Stimulated activated CD4-positive, alpha-beta T cell treated with anti-CD3 and anti-CD28 coated beads, Interleukin-2, amount 100 ng/mL, for 4 hours (primary cell): Measurements from ENCODE around the gene AVEN.
A peak's percentile ranks its signal among the peaks of the same experiment; 100 is the strongest.
"Not testable (repeated sequence)": the region's sequence is repeated elsewhere in the genome, so short reads cannot be mapped to it uniquely, and the experiment has no call there.

Experiments
- DNase-seq: peaks from one replicate; pipeline ENCODE4 v3.0.0-alpha.2; 2020; ENCODE audit warnings: low read depth

Gene AVEN

DNA sequence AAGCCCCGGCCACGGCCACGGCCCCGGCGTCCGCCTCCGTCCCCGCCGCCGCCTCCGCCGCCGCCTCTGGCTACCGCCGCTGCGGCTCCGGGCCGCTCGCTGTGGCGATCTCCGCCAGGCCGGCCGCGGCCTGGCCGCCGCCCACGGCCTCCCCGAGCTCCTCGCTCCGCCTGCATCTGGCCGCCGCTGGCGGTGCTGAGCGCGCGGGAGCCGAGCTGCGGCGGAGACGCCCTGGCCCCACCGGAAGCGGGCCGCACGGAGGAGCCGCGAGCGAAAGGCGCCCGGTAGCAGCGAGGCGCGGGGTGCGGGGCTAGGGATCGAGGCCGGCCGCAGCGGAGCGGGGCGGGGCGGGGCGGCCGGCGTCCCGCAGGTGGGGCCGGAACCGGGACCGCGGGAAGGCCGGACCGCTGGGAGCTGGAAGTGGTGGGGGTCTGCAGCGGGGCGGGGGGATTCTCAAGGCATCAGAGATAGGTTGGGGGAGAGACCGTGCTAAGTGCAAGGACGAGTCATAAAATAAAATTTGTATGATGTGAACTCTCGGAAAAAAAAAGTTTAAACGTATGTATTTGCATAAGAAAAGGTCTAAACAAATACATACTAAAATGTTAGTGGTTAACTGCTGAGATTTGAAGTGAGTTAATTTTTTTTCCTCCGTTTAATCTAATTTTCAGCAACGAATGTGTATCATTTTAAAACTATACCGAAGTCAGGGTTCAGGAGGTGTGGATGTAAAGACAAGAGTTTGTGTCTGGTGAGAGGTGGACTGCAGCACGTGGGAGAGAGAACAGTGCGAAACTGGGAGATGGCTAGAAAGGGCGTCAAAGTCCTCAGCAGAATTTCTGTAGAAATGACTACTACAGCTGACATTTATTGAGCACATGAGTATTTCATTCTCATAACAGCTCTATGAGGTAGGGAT lies at the start of gene AVEN:
AVEN (minus strand) TSS at position 334 of the 919 bp plus-strand sequence; CDS start at position 176, 158 bp downstream.
- peak; percentile 40 for DNase-seq

DNA sequence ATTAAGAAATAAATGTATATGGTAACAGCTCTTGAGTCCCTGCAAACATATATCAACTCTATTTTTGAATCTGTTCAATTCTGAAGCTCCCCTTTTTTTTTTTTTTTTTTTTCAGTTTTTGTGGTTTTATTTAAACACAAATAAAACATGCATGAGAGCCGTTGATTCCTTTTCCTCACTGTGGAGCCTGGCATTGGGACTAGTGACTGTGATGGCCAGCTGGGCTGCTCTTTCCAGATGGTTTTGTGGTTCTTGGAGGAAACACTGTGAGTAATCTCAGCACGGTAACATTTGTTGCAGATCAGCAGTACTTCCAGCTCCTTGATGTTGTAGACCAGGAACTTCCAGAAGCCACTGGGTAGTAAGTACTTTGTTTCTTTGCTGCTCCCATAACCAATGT lies 46.7 kb upstream of the AVEN start:
- no peak for DNase-seq

DNA sequence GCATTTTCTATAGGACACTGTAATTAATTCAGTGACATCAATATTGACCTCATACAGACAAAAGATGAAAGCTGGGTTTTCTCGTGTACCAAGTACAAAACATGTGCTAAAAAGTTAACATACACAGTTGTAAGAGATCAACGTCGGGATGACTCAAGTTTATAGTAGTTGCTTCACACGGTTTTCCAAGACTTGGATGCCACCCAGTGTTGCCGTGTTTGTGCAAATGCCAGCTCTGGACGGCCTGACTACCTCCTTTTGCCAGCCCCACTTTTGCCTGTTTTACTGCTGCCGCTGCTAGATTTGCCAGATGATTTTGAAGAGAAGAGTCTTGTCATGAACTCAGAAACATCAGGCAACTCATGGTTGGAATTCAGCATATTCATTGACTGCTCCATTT lies 45.1 kb upstream of the AVEN start:
- DNase-seq = no peak

DNA sequence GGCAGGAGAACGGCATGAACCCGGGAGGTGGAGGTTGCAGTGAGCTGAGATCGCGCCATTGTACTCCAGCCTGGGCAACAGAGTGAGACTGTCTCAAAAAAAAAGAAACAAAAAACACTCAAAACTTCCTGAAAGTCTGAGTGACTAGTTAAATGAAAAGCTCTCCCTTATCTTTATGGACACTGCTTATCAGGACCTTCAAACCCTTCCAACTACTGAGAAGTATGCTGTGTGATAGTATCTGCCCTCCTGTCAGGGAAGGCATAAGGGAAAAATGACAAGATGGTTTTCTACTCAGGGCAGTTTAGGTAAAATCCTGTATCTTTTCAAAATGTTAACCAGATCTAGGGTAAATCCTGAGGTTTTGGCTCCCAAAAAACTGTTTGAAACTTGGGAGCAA lies 40.9 kb upstream of the AVEN start:
- DNase-seq = no peak

DNA sequence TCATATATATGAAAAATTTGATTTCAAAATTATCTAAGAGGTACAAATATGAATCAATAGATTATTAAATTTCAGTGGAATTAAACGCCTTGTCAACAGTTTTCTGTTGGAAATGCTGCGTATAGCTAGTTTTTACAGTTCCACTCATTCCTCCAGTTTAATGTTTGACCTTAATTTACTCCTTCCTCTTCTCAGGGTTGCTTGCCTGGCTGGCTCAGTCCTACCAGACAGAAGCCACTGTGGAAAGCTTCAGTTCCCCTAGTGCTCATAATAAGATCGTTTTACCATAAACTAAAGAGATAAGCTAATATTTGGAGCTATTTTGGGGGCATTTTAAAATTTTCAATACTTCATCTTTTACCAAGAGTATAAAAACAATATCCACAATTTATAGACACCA lies 39.9 kb upstream of the AVEN start:
- DNase-seq = no peak

DNA sequence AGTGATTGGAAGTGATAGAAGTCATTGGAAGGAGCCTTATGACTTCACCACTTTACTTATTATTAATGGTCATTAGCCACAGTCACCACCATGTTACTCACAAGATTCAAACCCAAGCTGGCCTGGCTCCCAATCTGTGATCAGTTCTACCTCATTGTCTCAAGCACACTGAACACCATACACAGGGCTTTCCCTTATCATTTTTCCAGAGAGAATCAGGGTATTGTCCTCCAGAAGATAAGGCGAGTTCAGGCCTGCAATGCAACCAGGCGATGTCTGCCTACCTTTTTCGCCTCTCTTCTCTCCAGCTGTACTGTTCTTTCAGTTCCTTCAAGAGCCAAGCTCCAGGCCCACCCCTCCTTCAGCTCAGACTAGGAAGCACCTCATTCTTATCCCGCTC lies 37.8 kb upstream of the AVEN start:
- no peak for DNase-seq

DNA sequence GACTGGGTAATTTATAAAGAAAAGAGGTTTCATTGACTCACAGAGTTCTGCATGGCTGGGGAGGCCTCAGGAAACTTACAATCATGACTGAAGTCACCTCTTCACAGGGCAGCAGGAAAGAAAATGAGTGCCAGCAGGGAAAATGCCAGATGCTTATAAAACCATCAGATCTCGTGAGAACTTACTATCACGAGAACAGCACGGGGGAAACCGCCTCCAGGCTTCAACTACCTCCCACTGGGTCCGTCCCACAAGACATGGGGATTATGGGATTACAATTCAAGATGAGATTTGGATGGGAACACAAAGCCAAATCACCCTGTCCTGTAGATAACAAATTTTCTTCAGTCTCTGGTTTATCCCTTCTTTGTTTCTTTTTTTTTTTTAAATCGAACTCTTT lies 31.0 kb upstream of the AVEN start:
- DNase-seq = no peak

- DNase-seq = no peak
Observed at GRCh38 chr15:34065941-34066340, 26.9 kb upstream of the AVEN start.

GRCh38 chr15:34065261-34065660 lies 26.3 kb upstream of the AVEN start:
- no peak for DNase-seq

DNA sequence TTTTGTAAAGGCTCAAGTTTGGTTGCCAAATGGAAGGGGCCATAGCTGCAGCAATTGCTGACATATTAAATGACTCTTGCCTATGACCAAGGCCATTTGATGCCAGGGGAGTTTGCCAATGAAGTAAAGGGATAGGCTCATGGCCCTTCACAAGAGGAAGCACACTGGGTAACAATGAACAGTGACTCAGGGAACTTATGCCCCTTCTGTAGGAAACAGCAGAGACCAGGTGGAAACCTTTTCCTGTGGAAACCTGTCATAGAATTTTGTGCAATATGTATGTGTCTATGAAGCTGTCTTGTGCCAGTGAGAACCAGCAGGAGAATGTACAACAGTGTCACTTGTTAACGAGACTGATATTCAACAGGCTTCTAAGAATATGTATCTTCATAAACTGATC lies 25.4 kb upstream of the AVEN start:
- DNase-seq = no peak

GRCh38 chr15:34059946-34060345 lies 20.9 kb upstream of the AVEN start:
- DNase-seq = no peak

GRCh38 chr15:34059476-34059875 lies 20.5 kb upstream of the AVEN start:
- DNase-seq = no peak

DNA sequence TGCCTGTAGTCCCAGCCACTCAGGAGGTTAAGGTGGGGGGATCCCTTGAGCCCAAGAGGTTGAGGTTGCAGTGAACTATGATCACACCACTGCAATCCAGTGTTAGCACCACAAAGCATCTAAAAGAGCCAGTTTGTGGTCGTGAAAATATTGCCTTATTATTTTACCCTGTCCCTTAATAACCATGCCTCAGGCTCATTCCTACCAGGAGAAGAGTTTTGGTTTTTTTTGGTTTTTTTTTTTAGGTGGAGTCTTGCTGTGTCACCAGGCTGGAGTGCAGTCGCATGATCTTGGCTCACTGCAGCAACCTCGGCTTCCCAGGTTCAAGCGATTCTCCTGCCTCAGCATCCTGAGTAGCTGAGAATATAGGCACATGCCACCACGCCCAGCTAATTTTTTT lies 17.9 kb upstream of the AVEN start:
- no peak for DNase-seq

- no peak for DNase-seq
Observed at GRCh38 chr15:34055868-34056595, 17.0 kb upstream of the AVEN start.

DNA sequence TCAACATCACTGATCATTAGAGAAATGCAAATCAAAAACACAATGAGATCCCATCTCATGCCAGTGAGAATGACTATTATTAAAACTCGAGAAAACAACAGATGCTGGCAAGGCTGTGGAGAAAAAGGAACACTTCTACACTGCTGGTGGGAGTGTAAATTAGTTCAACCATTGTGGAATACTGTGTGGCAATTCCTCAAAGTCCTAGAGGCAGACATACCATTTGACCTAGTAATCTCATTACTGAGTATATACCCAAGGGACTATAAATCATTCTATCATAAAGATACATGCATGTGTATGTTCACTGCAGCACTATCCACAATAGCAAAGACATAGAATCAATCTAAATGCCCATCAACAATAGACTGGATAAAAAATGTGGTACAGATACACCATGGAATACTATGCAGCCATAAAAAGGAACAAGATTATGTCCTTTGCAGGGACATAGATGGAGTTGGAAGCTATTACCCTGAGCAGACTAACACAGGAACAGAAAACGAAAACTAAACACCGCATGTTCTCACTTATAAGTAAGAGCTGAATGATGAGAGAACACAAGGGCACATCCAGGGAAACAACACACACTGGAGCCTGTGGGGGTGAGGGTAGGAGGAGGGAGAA lies 15.2 kb upstream of the AVEN start:
- no peak for DNase-seq

GRCh38 chr15:34050385-34050784 lies 11.4 kb upstream of the AVEN start:
- DNase-seq = not testable (repeated sequence)

DNA sequence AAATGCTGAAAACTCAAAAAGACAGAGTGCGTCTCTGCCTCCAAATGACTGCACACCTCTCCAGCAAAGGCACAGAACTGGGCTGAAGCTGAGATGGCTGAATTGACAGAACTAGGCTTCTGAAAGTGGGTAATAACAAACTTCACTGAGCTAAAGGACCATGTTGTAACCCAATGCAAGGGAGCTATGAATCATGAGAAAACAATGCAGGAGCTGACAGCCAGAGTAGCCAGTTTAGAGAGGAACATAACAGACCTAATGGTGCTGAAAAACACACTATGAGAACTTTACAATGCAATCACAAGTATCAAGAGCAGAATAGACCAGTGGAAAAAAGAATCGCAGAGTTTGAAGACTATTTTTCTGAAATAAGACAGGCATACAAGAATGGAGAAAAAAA lies 10.1 kb upstream of the AVEN start:
- no peak for DNase-seq

DNA sequence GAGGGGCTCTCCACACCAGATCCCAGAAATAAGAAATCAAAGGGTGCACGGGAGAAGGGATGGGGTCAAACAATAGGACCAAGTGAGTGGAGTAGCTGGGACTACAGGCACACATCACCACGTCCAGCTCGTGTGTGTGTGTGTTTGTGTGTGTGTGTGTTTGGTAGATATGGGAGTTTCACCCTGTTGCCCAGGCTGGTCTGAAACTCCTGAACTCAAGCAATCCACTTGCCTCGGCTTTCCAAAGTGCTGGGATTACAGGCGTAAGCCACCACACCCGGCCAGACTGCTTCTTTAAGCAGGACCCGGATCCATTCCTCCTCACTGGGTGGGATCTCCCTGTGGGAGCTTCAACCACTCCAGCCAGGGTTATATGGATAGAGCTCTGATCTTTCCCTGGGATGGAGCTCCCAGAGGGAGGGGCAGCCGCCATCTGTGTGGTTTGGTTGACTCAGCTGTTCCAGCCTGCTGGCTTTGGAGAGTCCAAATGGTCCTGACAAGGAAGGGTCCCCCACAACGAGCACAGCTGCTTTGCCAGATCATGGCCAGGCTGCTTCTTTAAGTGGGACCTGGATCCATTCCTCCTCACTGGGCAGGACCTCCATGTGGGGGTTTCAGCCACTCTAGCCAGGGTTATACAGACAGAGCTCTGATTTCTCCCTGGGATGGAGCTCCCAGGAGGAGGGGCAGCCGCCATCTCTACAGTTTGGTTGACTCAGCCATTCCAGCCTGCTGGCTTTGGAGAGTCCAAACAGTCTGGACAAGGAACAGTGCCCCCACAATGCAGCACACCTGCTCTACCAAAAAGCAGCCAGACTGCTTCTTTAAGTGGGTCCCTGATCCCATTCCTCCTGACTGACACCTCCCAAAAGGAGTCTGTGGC lies 9.1 kb upstream of the AVEN start:
- DNase-seq = no peak

- DNase-seq = no peak
Observed at GRCh38 chr15:34046471-34047145, 7.6 kb upstream of the AVEN start.

DNA sequence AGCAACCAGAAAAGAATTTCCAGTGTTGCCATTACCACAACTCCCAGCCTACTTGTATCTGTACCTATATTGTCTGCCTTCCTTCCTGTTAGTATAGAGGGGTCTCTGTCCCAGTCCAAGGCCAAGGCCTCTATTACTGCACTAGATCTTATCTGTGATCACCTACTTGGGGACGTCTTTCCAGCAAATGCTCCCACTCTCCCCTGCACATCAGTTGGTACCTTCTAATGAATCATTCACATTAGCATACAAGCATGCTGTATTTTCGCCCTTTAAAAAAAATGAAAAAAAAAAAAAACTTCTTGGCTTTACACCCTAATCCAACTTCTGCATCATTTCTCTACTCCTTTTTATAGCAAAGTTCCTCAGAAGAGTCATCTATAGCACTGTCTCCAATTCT lies 4.8 kb upstream of the AVEN start:
- no peak for DNase-seq

DNA sequence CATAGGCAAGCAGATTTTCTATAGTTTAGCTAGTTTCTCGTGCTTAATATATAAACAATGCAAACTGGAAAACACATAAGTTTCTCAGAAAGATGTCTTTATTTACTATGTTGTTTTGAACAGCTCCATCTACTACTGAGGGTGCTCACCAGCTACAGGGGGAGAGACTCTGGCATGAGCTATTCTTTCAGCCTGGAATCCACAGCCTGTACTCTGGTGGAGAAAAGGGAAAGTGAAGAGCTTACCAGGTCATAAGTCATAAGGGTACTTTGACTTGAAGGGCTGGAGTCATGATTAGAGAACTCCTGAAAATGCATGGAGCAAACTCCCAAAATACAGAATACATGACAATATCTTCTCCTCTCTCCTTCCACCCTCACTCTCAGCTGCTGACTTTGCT lies 4.4 kb upstream of the AVEN start:
- no peak for DNase-seq

GRCh38 chr15:34039790-34040113 lies 748 bp upstream of the AVEN start:
- no peak for DNase-seq
